KMS-11 (cell line): ENCODE data around the gene MCRIP1.

Experiments
- H2AFZ ChIP-seq: fragments of 200-600 bp; sonication (generic); 2 replicates; pipeline ENCODE4 v1.6.1; 2016; ENCODE audit warnings: antibody characterized with exemption, mixed run types, low read depth
- H3K27ac ChIP-seq: fragments of 200-600 bp; sonication (generic); 2 replicates; pipeline ENCODE4 v1.6.1; 2016; ENCODE audit warnings: mild to moderate bottlenecking, mixed run types
- H3K27me3 ChIP-seq: fragments of 200-600 bp; sonication (generic); 2 replicates; pipeline ENCODE4 v1.6.1; 2017; ENCODE audit warnings: mild to moderate bottlenecking, low read depth, mixed run types, moderate library complexity; ENCODE audit not compliant: insufficient read depth
- H3K36me3 ChIP-seq: fragments of 200-600 bp; sonication (generic); 2 replicates; pipeline ENCODE4 v1.6.1; 2017; ENCODE audit warnings: mild to moderate bottlenecking, mixed run types; ENCODE audit not compliant: insufficient read depth
- H3K4me1 ChIP-seq: fragments of 200-600 bp; sonication (generic); 2 replicates; pipeline ENCODE4 v1.6.1; 2016; ENCODE audit warnings: mild to moderate bottlenecking, low read depth, mixed run types; ENCODE audit not compliant: poor library complexity, severe bottlenecking
- H3K4me2 ChIP-seq: fragments of 200-600 bp; sonication (generic); 2 replicates; pipeline ENCODE4 v1.7.0; 2016; ENCODE audit warnings: mild to moderate bottlenecking, mixed run types
- H3K4me3 ChIP-seq: fragments of 200-600 bp; sonication (generic); IDR thresholded peaks from 2 replicates; pipeline ENCODE4 v1.6.1; 2017; ENCODE audit warnings: low read depth, low read length, mixed read lengths; ENCODE audit not compliant: insufficient read depth
- H3K79me2 ChIP-seq: fragments of 200-600 bp; sonication (generic); 2 replicates; pipeline ENCODE4 v1.6.1; 2016; ENCODE audit warnings: low read depth, mixed run types; ENCODE audit not compliant: insufficient read depth
- H3K9ac ChIP-seq: fragments of 200-600 bp; sonication (generic); 2 replicates; pipeline ENCODE4 v1.6.1; 2016; ENCODE audit warnings: mild to moderate bottlenecking, mixed run types
- H4K20me1 ChIP-seq: fragments of 200-600 bp; sonication (generic); 2 replicates; pipeline ENCODE4 v1.6.1; 2016; ENCODE audit warnings: mild to moderate bottlenecking, mixed run types; ENCODE audit not compliant: insufficient read depth
- TF ChIP-seq, protein P1 (sequence below): fragments of 200-600 bp; sonication (generic); conservative IDR thresholded peaks from 2 replicates; pipeline ENCODE4 v1.6.1; 2017; ENCODE audit warnings: low read depth, mild to moderate bottlenecking, antibody characterized with exemption, low read length, moderate library complexity, mixed read lengths

MCRIP1 gene

GRCh38 chr17:81871387-81872230, 38.5 kb upstream of the MCRIP1 start:
- TF ChIP-seq, protein P1, sequence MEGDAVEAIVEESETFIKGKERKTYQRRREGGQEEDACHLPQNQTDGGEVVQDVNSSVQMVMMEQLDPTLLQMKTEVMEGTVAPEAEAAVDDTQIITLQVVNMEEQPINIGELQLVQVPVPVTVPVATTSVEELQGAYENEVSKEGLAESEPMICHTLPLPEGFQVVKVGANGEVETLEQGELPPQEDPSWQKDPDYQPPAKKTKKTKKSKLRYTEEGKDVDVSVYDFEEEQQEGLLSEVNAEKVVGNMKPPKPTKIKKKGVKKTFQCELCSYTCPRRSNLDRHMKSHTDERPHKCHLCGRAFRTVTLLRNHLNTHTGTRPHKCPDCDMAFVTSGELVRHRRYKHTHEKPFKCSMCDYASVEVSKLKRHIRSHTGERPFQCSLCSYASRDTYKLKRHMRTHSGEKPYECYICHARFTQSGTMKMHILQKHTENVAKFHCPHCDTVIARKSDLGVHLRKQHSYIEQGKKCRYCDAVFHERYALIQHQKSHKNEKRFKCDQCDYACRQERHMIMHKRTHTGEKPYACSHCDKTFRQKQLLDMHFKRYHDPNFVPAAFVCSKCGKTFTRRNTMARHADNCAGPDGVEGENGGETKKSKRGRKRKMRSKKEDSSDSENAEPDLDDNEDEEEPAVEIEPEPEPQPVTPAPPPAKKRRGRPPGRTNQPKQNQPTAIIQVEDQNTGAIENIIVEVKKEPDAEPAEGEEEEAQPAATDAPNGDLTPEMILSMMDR = peak; percentile 50
- Histone ChIP-seq H3K4me2 (peak overlapping the region; percentile 100), H3K9ac (peak overlapping the region; percentile 100), H3K4me3 (no peak overlapping the region), H2AFZ (peak overlapping the region; percentile 87), H3K79me2 (peaks cover 31% of the 10 kb centered on the region), H3K27me3 (no peaks in the 10 kb centered on the region), H3K36me3 (no peaks in the 10 kb centered on the region), H3K4me1 (peaks cover 36% of the 10 kb centered on the region), H4K20me1 (no peaks in the 10 kb centered on the region), H3K27ac (peak overlapping the region; percentile 100)

GRCh38 chr17:81870981-81871386, 37.9 kb upstream of the MCRIP1 start, which contains the start of gene ARHGDIA:
Gene ARHGDIA, minus strand, starts transcription at chr17:81871337. Its CDS starts 1,407 bp downstream, at chr17:81869930.
- H3K4me2 ChIP-seq = peak within 1 kb of the TSS; percentile 100
- no peaks in the 10 kb centered on the region for H3K36me3 ChIP-seq
- H3K79me2 ChIP-seq = peaks cover 31% of the 10 kb centered on the region
- no peaks in the 10 kb centered on the region for H4K20me1 ChIP-seq
- peak within 1 kb of the TSS; percentile 26 for H3K4me3 ChIP-seq
- H2AFZ ChIP-seq = peak within 1 kb of the TSS; percentile 87
- peak within 1 kb of the TSS; percentile 100 for H3K27ac ChIP-seq
- no peaks in the 10 kb centered on the region for H3K27me3 ChIP-seq
- H3K9ac ChIP-seq = peak within 1 kb of the TSS; percentile 100
- H3K4me1 ChIP-seq = peaks cover 41% of the 10 kb centered on the region
- TF ChIP-seq, protein P1 = no peak

DNA sequence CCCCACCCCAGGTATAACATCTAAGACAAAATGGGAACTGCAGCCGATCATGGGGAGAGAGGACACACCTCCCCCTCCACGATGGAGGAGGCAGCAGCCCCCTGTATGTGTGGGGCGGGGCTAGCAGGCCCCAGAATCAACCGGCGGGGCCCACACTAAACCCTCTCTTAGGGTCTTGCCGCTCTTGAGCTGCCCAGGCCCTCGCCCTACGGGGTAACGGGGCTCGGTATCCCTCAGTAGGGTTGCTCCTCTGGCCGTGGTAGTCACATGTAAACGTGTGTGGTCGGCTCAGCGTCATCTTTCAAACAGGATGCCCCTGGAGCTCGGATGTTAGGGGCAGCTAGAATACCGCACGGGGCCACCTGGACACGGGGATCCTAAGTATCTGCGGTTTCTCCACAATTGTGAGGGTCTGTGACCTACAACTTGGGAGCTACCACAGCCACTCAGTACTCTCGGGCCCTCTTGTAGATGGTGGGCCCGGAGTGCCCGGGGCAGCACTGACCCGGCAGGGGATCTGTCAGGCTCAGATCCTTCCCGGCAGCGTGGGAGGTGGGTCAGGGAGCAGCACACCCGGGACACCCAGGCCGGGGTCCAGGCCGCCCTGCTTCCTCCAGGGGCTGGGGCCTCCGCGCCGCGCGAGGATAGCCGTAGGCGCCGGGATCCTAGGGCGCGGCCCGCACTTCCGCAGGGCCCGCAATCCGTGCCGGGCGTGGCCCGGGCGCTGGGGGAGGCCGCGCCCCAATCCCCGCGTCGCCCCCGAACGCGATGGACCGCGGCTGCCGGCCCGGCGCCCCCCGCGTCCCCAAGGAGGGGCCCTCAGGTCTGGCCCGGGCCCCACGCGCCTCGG, 37.3 kb upstream of the MCRIP1 start:
- Histone ChIP-seq H3K9ac (peak overlapping the region; percentile 91), H3K4me3 (peak overlapping the region; percentile 26), H3K27ac (peak overlapping the region; percentile 88), H3K4me2 (peak overlapping the region; percentile 88), H3K27me3 (no peaks in the 10 kb centered on the region), H3K4me1 (peaks cover 48% of the 10 kb centered on the region), H3K36me3 (no peaks in the 10 kb centered on the region), H3K79me2 (peaks cover 31% of the 10 kb centered on the region), H4K20me1 (no peaks in the 10 kb centered on the region), H2AFZ (no peak overlapping the region)
- TF ChIP-seq, protein P1 = no peak

DNA sequence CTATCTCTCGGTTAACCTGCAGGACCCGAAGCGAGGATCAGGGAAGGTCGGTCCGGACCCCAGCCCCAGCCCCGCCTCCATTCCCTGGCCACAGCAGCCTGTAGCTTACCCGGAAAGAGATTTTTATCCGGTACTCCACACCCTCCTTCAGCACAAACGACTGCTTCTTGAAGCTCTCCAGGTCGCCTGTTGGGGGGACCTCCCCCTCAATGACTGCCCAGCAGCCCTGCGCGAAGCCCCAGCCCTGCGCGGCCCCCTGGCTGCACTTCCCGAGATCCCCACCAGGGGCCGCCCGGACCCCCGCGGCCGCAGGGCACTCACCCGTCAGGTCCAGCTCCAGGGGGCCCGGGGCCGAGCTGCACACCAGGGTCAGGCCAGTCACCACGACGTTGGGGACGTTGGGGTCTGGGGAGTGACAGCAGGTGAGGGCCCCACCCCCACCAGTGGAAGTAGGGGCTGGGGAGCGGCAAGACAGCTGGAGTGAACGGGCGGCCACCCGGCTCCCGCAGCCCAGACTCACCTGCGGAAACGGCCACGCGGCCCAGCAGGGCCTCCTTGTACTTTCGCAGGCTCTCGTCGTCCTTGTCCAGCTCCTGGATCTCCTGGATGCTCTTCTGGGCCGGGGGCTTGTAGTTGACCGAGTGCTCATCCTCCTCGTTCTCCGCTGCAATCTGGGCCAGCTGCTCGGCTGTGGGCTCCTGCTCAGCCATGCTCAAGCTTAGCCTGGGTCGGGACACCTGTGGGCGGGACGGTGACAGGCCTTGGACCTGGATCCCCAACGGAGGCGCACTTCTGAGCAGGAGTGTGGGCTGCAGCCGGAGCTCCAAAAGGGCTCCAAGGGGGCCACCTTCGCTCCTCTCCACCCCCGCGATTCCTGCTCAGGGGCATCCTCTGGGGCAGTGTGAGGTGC, 36.4 kb upstream of the MCRIP1 start:
- H2AFZ ChIP-seq = no peak overlapping the region
- H3K4me1 ChIP-seq = peaks cover 51% of the 10 kb centered on the region
- no peaks in the 10 kb centered on the region for H3K27me3 ChIP-seq
- H3K9ac ChIP-seq = peak overlapping the region; percentile 91; the same call in 1 of the 2 replicates
- no peaks in the 10 kb centered on the region for H4K20me1 ChIP-seq
- H3K27ac ChIP-seq = peak overlapping the region; percentile 88
- peak overlapping the region; percentile 26 for H3K4me3 ChIP-seq
- TF ChIP-seq, protein P1 = peak; percentile 46
- no peaks in the 10 kb centered on the region for H3K36me3 ChIP-seq
- peaks cover 33% of the 10 kb centered on the region for H3K79me2 ChIP-seq
- H3K4me2 ChIP-seq = peak overlapping the region; percentile 88
